Lower lobe of right lung (tissue), 2 donors: ENCODE measurements around the gene ICAM5. TPM values are rescaled to one million over a fixed set of nuclear protein-coding genes. Genes with fewer than 3 reads are reported as not detected.
A peak's percentile ranks its signal among the peaks of the same experiment; 100 is the strongest.
"Not testable (repeated sequence)": the region's sequence is repeated elsewhere in the genome, so short reads cannot be mapped to it uniquely, and the experiment has no call there.

Experiments used
- ATAC-seq, 2 donors: fragments of 200-7000 bp; cut with Tn5 transposase; one replicate each; pipeline ENCODE4 v1.9.1; 2020 to 2022; ENCODE audit warnings: mild to moderate bottlenecking in 2 of 2, moderate library complexity in 2 of 2
- DNase-seq: peaks from one replicate; pipeline ENCODE4 v3.0.0-alpha.2; 2020
- H3K27ac ChIP-seq: fragments of 200-600 bp; one replicate; pipeline ENCODE4 v1.8.0; 2022
- H3K27me3 ChIP-seq: fragments of 200-600 bp; one replicate; pipeline ENCODE4 v1.8.0; 2022; ENCODE audit warnings: low read depth
- H3K36me3 ChIP-seq: fragments of 200-600 bp; one replicate; pipeline ENCODE4 v1.8.0; 2022; ENCODE audit warnings: mild to moderate bottlenecking
- H3K4me1 ChIP-seq: fragments of 200-600 bp; one replicate; pipeline ENCODE4 v1.8.0; 2022
- H3K4me3 ChIP-seq: fragments of 200-600 bp; one replicate; pipeline ENCODE4 v1.8.0; 2022; ENCODE audit warnings: mild to moderate bottlenecking
- H3K9me3 ChIP-seq: fragments of 200-600 bp; one replicate; pipeline ENCODE4 v1.8.0; 2022
- CTCF ChIP-seq: fragments of 200-600 bp; IDR thresholded peaks from one replicate; pipeline ENCODE4 v1.8.0; 2022; ENCODE audit warnings: antibody characterized with exemption, mild to moderate bottlenecking
- intact Hi-C: fragments of 100-400 bp; cut with DNase I; formaldehyde crosslinking; loops from one replicate; pipeline ENCODE4 v1.11.0; 2022
- long read RNA-seq: library from polyadenylated mRNA; unstranded; transcript quantifications from one replicate; pipeline ENCODE4 v2.0.0, GENCODE V29; 2021
- total RNA-seq: library from RNA; stranded (reverse); fragmentation: NEBNext Ultra II Directional; extraction: Animal tissue kit (Norgen Biotek cat#: 25700); gene quantifications from one replicate; pipeline ENCODE4 v1.2.1, GENCODE V29; 2021
- donor health status: DM: no; HTN: yes; CAD: no; lungs with severe emphysema.

The ICAM5 gene, protein sequence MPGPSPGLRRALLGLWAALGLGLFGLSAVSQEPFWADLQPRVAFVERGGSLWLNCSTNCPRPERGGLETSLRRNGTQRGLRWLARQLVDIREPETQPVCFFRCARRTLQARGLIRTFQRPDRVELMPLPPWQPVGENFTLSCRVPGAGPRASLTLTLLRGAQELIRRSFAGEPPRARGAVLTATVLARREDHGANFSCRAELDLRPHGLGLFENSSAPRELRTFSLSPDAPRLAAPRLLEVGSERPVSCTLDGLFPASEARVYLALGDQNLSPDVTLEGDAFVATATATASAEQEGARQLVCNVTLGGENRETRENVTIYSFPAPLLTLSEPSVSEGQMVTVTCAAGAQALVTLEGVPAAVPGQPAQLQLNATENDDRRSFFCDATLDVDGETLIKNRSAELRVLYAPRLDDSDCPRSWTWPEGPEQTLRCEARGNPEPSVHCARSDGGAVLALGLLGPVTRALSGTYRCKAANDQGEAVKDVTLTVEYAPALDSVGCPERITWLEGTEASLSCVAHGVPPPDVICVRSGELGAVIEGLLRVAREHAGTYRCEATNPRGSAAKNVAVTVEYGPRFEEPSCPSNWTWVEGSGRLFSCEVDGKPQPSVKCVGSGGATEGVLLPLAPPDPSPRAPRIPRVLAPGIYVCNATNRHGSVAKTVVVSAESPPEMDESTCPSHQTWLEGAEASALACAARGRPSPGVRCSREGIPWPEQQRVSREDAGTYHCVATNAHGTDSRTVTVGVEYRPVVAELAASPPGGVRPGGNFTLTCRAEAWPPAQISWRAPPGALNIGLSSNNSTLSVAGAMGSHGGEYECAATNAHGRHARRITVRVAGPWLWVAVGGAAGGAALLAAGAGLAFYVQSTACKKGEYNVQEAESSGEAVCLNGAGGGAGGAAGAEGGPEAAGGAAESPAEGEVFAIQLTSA
- total RNA-seq, result 15.3 TPM
- long read RNA-seq, transcript ICAM5-201 (11 exons, 3,000 nt), result major isoform, 7 of 49 reads
- long read RNA-seq, partial matches to known transcripts, result 31 of 49 reads
- long read RNA-seq, other reads (novel, unspliced or antisense), result 8 of 49 reads

GRCh38 chr19:10289836-10290356, at the start of gene ICAM5:
Gene ICAM5 (plus strand): TSS chr19:10289952. CDS start chr19:10290044, 92 bp downstream.
- peaks cover 52% of the 10 kb centered on the region for H3K27me3 ChIP-seq

GRCh38 chr19:10241826-10242449, 47.8 kb upstream of the ICAM5 start:
- H3K4me3 ChIP-seq, H3K9me3 ChIP-seq, DNase-seq, ATAC-seq, H3K36me3 ChIP-seq, H3K27me3 ChIP-seq, intact Hi-C loops, H3K27ac ChIP-seq: not testable (repeated sequence)
- H3K4me1 ChIP-seq, result peaks cover 25% of the 10 kb centered on the region

More at GRCh38 chr19:10289836-10290356, at the start of gene ICAM5:
- H3K9me3 ChIP-seq, result no peaks in the 10 kb centered on the region
- intact Hi-C loops, result no loop called here
- ATAC-seq (peak; percentile 0 to 1), DNase-seq (no peak)
- H3K4me1 ChIP-seq, result peaks cover 97% of the 10 kb centered on the region
- no peak for TF ChIP-seq CTCF
- H3K27ac ChIP-seq, result peak within 1 kb of the TSS; percentile 80
- peak within 1 kb of the TSS; percentile 68 for H3K4me3 ChIP-seq
- peaks cover 14% of the 10 kb centered on the region for H3K36me3 ChIP-seq

DNA sequence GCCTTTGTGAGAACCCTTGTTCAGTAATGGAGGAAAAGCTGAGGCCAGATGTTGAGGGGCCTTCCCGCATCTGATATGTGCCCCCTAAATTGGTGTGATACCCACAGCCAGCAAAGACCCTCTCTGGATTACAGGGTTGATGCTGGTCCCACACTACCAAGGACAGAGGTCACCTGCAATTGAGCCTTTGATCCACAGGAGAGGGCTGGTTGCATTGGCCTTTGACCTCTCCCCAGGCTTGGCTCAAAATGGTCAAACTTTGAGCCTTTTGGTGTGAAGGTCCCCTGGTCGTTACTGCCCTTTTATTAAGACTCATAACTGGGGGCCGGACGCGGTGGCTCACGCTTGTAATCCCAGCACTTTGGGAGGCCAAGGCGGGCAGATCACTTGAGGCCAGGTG, 46.1 kb upstream of the ICAM5 start:
- Histone ChIP-seq H3K36me3 (no peaks in the 10 kb centered on the region), H3K27ac (no peak overlapping the region), H3K9me3 (no peaks in the 10 kb centered on the region), H3K4me3 (no peak overlapping the region), H3K27me3 (no peaks in the 10 kb centered on the region), H3K4me1 (peaks cover 9% of the 10 kb centered on the region)
- TF ChIP-seq CTCF, result no peak
- ATAC-seq (no peak), DNase-seq (no peak)
- intact Hi-C loops, result no loop called here

GRCh38 chr19:10245189-10245939, 44.4 kb upstream of the ICAM5 start:
- DNase-seq, result no peak
- no peak overlapping the region for H3K4me3 ChIP-seq
- ATAC-seq, result no peak
- intact Hi-C loops, result no loop called here
- H3K27me3 ChIP-seq, result no peaks in the 10 kb centered on the region
- no peak overlapping the region for H3K27ac ChIP-seq
- TF ChIP-seq CTCF, result no peak
- H3K4me1 ChIP-seq, result no peaks in the 10 kb centered on the region
- H3K9me3 ChIP-seq, result no peaks in the 10 kb centered on the region
- H3K36me3 ChIP-seq, result no peaks in the 10 kb centered on the region

DNA sequence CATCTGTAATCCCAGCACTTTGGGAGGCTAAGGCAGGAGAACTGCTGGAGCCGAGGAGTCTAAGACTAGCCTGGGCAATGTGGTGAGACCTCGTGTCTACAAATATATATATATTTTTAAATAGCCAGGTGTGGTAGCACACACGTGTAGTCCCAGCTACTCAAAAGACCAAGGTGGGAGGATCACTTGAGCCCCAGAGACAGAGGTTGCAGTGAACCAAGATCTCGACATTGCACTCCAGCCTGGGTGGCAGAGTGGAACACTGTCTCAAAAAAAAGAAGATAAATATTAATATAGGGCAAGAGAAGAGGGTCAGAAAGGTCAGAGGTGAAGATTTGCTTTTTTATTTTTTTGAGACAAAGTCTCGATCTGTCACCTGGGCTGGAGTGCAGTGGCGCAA, 43.2 kb upstream of the ICAM5 start:
- Histone ChIP-seq H3K4me3 (no peak overlapping the region), H3K27me3 (no peaks in the 10 kb centered on the region), H3K36me3 (no peaks in the 10 kb centered on the region), H3K4me1 (peaks cover 9% of the 10 kb centered on the region), H3K9me3 (no peaks in the 10 kb centered on the region), H3K27ac (no peak overlapping the region)
- no peak for DNase-seq
- no peak for TF ChIP-seq CTCF
- intact Hi-C loops, result no loop called here
- ATAC-seq, result no peak
